Fibroblast of villous mesenchyme (primary cell): ENCODE results near the gene METTL3. TPM values are rescaled to one million over a fixed set of nuclear protein-coding genes. Genes with fewer than 3 reads are reported as not detected.

Source experiments
- DNase-seq: peaks from one replicate; pipeline ENCODE4 v3.0.0-alpha.2; 2010; ENCODE audit warnings: low read depth
- H3K4me3 ChIP-seq: 2 replicates; pipeline ENCODE4 v1.5.1; 2011; ENCODE audit warnings: low read depth, mild to moderate bottlenecking, low read length
- CTCF ChIP-seq: IDR thresholded peaks from 2 replicates; pipeline ENCODE4 v1.5.1; 2012; ENCODE audit warnings: low read depth, mild to moderate bottlenecking, low read length; ENCODE audit not compliant: insufficient read depth
- total RNA-seq: library from RNA; depleted of rRNA; stranded (reverse); fragments of >200 nt; gene quantifications from 2 replicates; pipeline ENCODE4 v1.2.3, GENCODE V29; 2012

METTL3 gene
- total RNA-seq, 1 donor = 51.8 TPM

- H3K4me3 ChIP-seq = peak overlapping the region; percentile 81
- no peak for DNase-seq
Observed at GRCh38 chr14:21526672-21527317, 15.7 kb upstream of the METTL3 start.

GRCh38 chr14:21525962-21526671, 15.0 kb upstream of the METTL3 start, which contains the start of gene SALL2:
SALL2 (minus strand) TSS chr14:21526346; CDS start chr14:21526127, 219 bp downstream.
- TF ChIP-seq CTCF = no peak
- peak within 1 kb of the TSS; percentile 81 for H3K4me3 ChIP-seq
- DNase-seq = peak; percentile 70

More at GRCh38 chr14:21526672-21527317, 15.7 kb upstream of the METTL3 start:
- TF ChIP-seq CTCF = no peak

- TF ChIP-seq CTCF = no peak
- DNase-seq = no peak
- peak overlapping the region; percentile 81 for H3K4me3 ChIP-seq
Observed at GRCh38 chr14:21525571-21525961, 14.4 kb upstream of the METTL3 start.

GRCh38 chr14:21524575-21525490, 13.7 kb upstream of the METTL3 start:
- TF ChIP-seq CTCF = no peak
- peak overlapping the region; percentile 81 for H3K4me3 ChIP-seq
- DNase-seq = no peak

GRCh38 chr14:21523203-21523602, 12.1 kb upstream of the METTL3 start:
- H3K4me3 ChIP-seq = no peak overlapping the region
- TF ChIP-seq CTCF = no peak
- DNase-seq = no peak

GRCh38 chr14:21521501-21521900, 10.4 kb upstream of the METTL3 start:
- TF ChIP-seq CTCF = no peak
- peak; percentile 52 for DNase-seq
- no peak overlapping the region for H3K4me3 ChIP-seq
